H9 (cell line): ENCODE data around the gene NRP2. TPM values are rescaled to one million over a fixed set of nuclear protein-coding genes. Genes with fewer than 3 reads are reported as not detected.

Experiments
- DNase-seq: peaks from one replicate; pipeline ENCODE4 v3.0.0-alpha.2; 2017
- H2AFZ ChIP-seq: one replicate; pipeline ENCODE4 v1.6.1; 2013; ENCODE audit warnings: mild to moderate bottlenecking, low read length, control low read depth, moderate library complexity
- H2AK5ac ChIP-seq: 2 replicates; pipeline ENCODE4 v1.6.1; 2013; ENCODE audit warnings: low read length, control low read depth, mixed read lengths; ENCODE audit not compliant: insufficient read length
- H2BK120ac ChIP-seq: one replicate; pipeline ENCODE4 v1.6.1; 2013; ENCODE audit warnings: low read depth, mild to moderate bottlenecking, low read length, control low read depth, inconsistent platforms; ENCODE audit not compliant: poor library complexity, severe bottlenecking
- H2BK12ac ChIP-seq: 2 replicates; pipeline ENCODE4 v1.6.1; 2013; ENCODE audit warnings: low read length, control low read depth, mixed read lengths, low read depth; ENCODE audit not compliant: insufficient read length
- H2BK15ac ChIP-seq: 2 replicates; pipeline ENCODE4 v1.6.1; 2013; ENCODE audit warnings: low read depth, low read length, control low read depth
- H2BK20ac ChIP-seq: one replicate; pipeline ENCODE4 v1.6.1; 2013; ENCODE audit warnings: low read depth, mild to moderate bottlenecking, low read length, control low read depth, inconsistent platforms; ENCODE audit not compliant: poor library complexity, severe bottlenecking
- H2BK5ac ChIP-seq: 2 replicates; pipeline ENCODE4 v1.6.1; 2013; ENCODE audit warnings: low read length, control low read depth, mixed read lengths; ENCODE audit not compliant: insufficient read length
- H3K14ac ChIP-seq: 2 replicates; pipeline ENCODE4 v1.6.1; 2013; ENCODE audit warnings: low read length, control low read depth; ENCODE audit not compliant: insufficient read depth
- H3K18ac ChIP-seq: 2 replicates; pipeline ENCODE4 v1.6.1; 2013; ENCODE audit warnings: low read depth, mild to moderate bottlenecking, mixed read lengths, low read length, control low read depth; ENCODE audit not compliant: insufficient read length
- H3K23ac ChIP-seq: 2 replicates; pipeline ENCODE4 v1.6.1; 2013; ENCODE audit warnings: low read length, control low read depth, mixed read lengths, low read depth; ENCODE audit not compliant: insufficient read length
- H3K23me2 ChIP-seq: 2 replicates; pipeline ENCODE4 v1.6.1; 2013; ENCODE audit warnings: low read depth, mild to moderate bottlenecking, mixed read lengths, low read length, control low read depth; ENCODE audit not compliant: insufficient read length, poor library complexity, severe bottlenecking
- H3K27ac ChIP-seq: 2 replicates; pipeline ENCODE4 v1.5.1; 2013; ENCODE audit warnings: low read length, control low read depth, mixed read lengths, low read depth; ENCODE audit not compliant: insufficient read length
- H3K27me3 ChIP-seq: 2 replicates; pipeline ENCODE4 v1.6.1; 2013; ENCODE audit warnings: low read length, control low read depth, inconsistent platforms; ENCODE audit not compliant: insufficient read depth
- H3K4ac ChIP-seq: 2 replicates; pipeline ENCODE4 v1.6.1; 2013; ENCODE audit warnings: low read depth, mild to moderate bottlenecking, control low read depth, inconsistent platforms, low read length, moderate library complexity
- H3K4me1 ChIP-seq: 2 replicates; pipeline ENCODE4 v1.6.1; 2013; ENCODE audit warnings: low read length, control low read depth, inconsistent platforms; ENCODE audit not compliant: insufficient read depth
- H3K4me2 ChIP-seq: 2 replicates; pipeline ENCODE4 v1.6.1; 2013; ENCODE audit warnings: low read length, control low read depth, mixed read lengths; ENCODE audit not compliant: insufficient read length, insufficient read depth
- H3K56ac ChIP-seq: 2 replicates; pipeline ENCODE4 v1.6.1; 2013; ENCODE audit warnings: low read depth, mild to moderate bottlenecking, mixed read lengths, low read length, control low read depth; ENCODE audit not compliant: insufficient read length
- H3K79me1 ChIP-seq: 2 replicates; pipeline ENCODE4 v1.6.1; 2013; ENCODE audit warnings: low read depth, mild to moderate bottlenecking, moderate library complexity, low read length, control low read depth, inconsistent platforms; ENCODE audit not compliant: insufficient read depth, poor library complexity, severe bottlenecking
- H3K79me2 ChIP-seq: 2 replicates; pipeline ENCODE4 v1.6.1; 2013; ENCODE audit warnings: low read length, control low read depth, inconsistent platforms; ENCODE audit not compliant: insufficient read depth
- H3K9ac ChIP-seq: 2 replicates; pipeline ENCODE4 v1.6.1; 2013; ENCODE audit warnings: low read length, control low read depth, mixed read lengths; ENCODE audit not compliant: insufficient read length; ENCODE audit errors: extremely low read depth
- H3K9me3 ChIP-seq: one replicate; pipeline ENCODE4 v1.6.1; 2013; ENCODE audit warnings: low read depth, low read length, inconsistent platforms; ENCODE audit not compliant: control insufficient read depth
- H3T11ph ChIP-seq: one replicate; pipeline ENCODE4 v1.6.1; 2013; ENCODE audit warnings: mild to moderate bottlenecking, low read length, control low read depth, inconsistent platforms
- H4K20me1 ChIP-seq: one replicate; pipeline ENCODE4 v1.6.1; 2013; ENCODE audit not compliant: control insufficient read depth, insufficient read length, insufficient read depth
- H4K5ac ChIP-seq: 2 replicates; pipeline ENCODE4 v1.6.1; 2013; ENCODE audit warnings: low read depth, mild to moderate bottlenecking, mixed read lengths, low read length, control low read depth; ENCODE audit not compliant: insufficient read length
- H4K8ac ChIP-seq: replicated peaks from 2 replicates; pipeline ENCODE4 v1.6.1; 2013; ENCODE audit warnings: low read length, control low read depth, mixed read lengths, low read depth; ENCODE audit not compliant: insufficient read length
- H4K91ac ChIP-seq: 2 replicates; pipeline ENCODE4 v1.6.1; 2013; ENCODE audit warnings: low read depth, mild to moderate bottlenecking, moderate library complexity, mixed read lengths, low read length, control low read depth; ENCODE audit not compliant: insufficient read length
- H3K27ac Mint-ChIP-seq, 3 experiments: 2 replicates in 2 of 3; 3 replicates in 1 of 3; pipeline ENCODE4 v1.8.0; 2020 to 2021; ENCODE audit warnings: mixed read lengths in 3 of 3, mild to moderate bottlenecking in 1 of 3, moderate library complexity in 1 of 3
- H3K27me3 Mint-ChIP-seq: 2 replicates; pipeline ENCODE4 v1.8.0; 2021; ENCODE audit warnings: low read depth, mild to moderate bottlenecking, moderate library complexity, mixed read lengths
- H3K36me3 Mint-ChIP-seq, 3 experiments: 2 replicates in 2 of 3; 3 replicates in 1 of 3; pipeline ENCODE4 v1.8.0; 2020 to 2021; ENCODE audit warnings: low read depth in 3 of 3, mixed read lengths in 3 of 3; ENCODE audit not compliant: insufficient read depth in 1 of 3
- H3K4me1 Mint-ChIP-seq, 2 experiments: 2 replicates each; pipeline ENCODE4 v1.8.0; 2020; ENCODE audit warnings: mixed read lengths in 2 of 2
- H3K4me3 Mint-ChIP-seq, 2 experiments: 2 replicates in 1 of 2; 3 replicates in 1 of 2; pipeline ENCODE4 v1.8.0; 2020 to 2021; ENCODE audit warnings: mild to moderate bottlenecking in 2 of 2, mixed read lengths in 2 of 2, moderate library complexity in 1 of 2
- H3K9me3 Mint-ChIP-seq, 2 experiments: 2 replicates in 1 of 2; 3 replicates in 1 of 2; pipeline ENCODE4 v1.8.0; 2020; ENCODE audit warnings: mild to moderate bottlenecking in 2 of 2, mixed read lengths in 2 of 2, moderate library complexity in 1 of 2
- WGBS: extraction: QIAGEN DNeasy Blood & Tissue Kit; methylation state at CpG from one replicate; pipeline ENCODE4 v1.1.7; 2013; ENCODE audit warnings: missing lambda C conversion rate, low lambda C conversion rate, mixed read lengths; ENCODE audit not compliant: insufficient read length; ENCODE audit errors: extremely low coverage; 5-methylcytosine and 5-hydroxymethylcytosine counted together
- total RNA-seq: library from RNA; stranded (reverse); gene quantifications from 2 replicates; pipeline ENCODE4 v1.2.1, GENCODE V29; 2021
- TF ChIP-seq, protein P1 (sequence below): fragments of 200-600 bp; sonication (generic); conservative IDR thresholded peaks from 3 replicates; pipeline ENCODE4 v1.8.0; 2021; ENCODE audit warnings: antibody characterized with exemption, mild to moderate bottlenecking

The NRP2 gene
- total RNA-seq, 1 experiment from 2014 or later, result 19.7 TPM

GRCh38 chr2:205637779-205638503 is 44.4 kb upstream of the NRP2 start:
- no peak overlapping the region for H3K27ac ChIP-seq
- H3K14ac ChIP-seq, result no peak overlapping the region
- H4K91ac ChIP-seq, result no peak overlapping the region
- no peak overlapping the region for H2AK5ac ChIP-seq
- H3K56ac ChIP-seq, result no peak overlapping the region
- no peaks in the 10 kb centered on the region for H3K9me3 ChIP-seq
- no peak overlapping the region for H2BK20ac ChIP-seq
- no peak overlapping the region for H3K4me3 Mint-ChIP-seq
- H3K9me3 Mint-ChIP-seq, result peaks cover 4 to 6% of the 10 kb centered on the region in 2 experiments
- H3K27me3 Mint-ChIP-seq, result no peaks in the 10 kb centered on the region; the same call in none of the 2 replicates
- no peak overlapping the region for H2AFZ ChIP-seq
- H2BK15ac ChIP-seq, result no peak overlapping the region
- H3K4me1 ChIP-seq, result no peaks in the 10 kb centered on the region
- H2BK12ac ChIP-seq, result no peak overlapping the region
- peaks cover 16 to 21% of the 10 kb centered on the region in 2 experiments for H3K4me1 Mint-ChIP-seq
- TF ChIP-seq, protein P1, sequence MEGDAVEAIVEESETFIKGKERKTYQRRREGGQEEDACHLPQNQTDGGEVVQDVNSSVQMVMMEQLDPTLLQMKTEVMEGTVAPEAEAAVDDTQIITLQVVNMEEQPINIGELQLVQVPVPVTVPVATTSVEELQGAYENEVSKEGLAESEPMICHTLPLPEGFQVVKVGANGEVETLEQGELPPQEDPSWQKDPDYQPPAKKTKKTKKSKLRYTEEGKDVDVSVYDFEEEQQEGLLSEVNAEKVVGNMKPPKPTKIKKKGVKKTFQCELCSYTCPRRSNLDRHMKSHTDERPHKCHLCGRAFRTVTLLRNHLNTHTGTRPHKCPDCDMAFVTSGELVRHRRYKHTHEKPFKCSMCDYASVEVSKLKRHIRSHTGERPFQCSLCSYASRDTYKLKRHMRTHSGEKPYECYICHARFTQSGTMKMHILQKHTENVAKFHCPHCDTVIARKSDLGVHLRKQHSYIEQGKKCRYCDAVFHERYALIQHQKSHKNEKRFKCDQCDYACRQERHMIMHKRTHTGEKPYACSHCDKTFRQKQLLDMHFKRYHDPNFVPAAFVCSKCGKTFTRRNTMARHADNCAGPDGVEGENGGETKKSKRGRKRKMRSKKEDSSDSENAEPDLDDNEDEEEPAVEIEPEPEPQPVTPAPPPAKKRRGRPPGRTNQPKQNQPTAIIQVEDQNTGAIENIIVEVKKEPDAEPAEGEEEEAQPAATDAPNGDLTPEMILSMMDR, result no peak
- no peaks in the 10 kb centered on the region for H3K23me2 ChIP-seq
- H3K36me3 Mint-ChIP-seq, result peaks cover 2 to 12% (median 2%) of the 10 kb centered on the region in 3 experiments; a peak in 6 of 7 replicates
- DNase-seq, result no peak
- H4K8ac ChIP-seq, result no peak overlapping the region
- H3K27me3 ChIP-seq, result no peaks in the 10 kb centered on the region
- no peak overlapping the region for H4K5ac ChIP-seq
- H4K20me1 ChIP-seq, result no peaks in the 10 kb centered on the region
- H3K23ac ChIP-seq, result no peak overlapping the region
- H3K79me1 ChIP-seq, result no peaks in the 10 kb centered on the region
- H3K79me2 ChIP-seq, result no peaks in the 10 kb centered on the region
- WGBS, result no CpG with 5 or more reads among the region's 6 CpGs
- no peak overlapping the region for H2BK5ac ChIP-seq
- no peak overlapping the region for H3K4ac ChIP-seq
- H3K4me2 ChIP-seq, result no peak overlapping the region
- no peak overlapping the region; a peak in 1 of 7 replicates for H3K27ac Mint-ChIP-seq
- no peak overlapping the region for H3T11ph ChIP-seq
- no peak overlapping the region for H3K18ac ChIP-seq
- H2BK120ac ChIP-seq, result no peak overlapping the region
- no peak overlapping the region for H3K9ac ChIP-seq
